ENCODE measurements around the gene RTKN2.

RTKN2 gene

DNA sequence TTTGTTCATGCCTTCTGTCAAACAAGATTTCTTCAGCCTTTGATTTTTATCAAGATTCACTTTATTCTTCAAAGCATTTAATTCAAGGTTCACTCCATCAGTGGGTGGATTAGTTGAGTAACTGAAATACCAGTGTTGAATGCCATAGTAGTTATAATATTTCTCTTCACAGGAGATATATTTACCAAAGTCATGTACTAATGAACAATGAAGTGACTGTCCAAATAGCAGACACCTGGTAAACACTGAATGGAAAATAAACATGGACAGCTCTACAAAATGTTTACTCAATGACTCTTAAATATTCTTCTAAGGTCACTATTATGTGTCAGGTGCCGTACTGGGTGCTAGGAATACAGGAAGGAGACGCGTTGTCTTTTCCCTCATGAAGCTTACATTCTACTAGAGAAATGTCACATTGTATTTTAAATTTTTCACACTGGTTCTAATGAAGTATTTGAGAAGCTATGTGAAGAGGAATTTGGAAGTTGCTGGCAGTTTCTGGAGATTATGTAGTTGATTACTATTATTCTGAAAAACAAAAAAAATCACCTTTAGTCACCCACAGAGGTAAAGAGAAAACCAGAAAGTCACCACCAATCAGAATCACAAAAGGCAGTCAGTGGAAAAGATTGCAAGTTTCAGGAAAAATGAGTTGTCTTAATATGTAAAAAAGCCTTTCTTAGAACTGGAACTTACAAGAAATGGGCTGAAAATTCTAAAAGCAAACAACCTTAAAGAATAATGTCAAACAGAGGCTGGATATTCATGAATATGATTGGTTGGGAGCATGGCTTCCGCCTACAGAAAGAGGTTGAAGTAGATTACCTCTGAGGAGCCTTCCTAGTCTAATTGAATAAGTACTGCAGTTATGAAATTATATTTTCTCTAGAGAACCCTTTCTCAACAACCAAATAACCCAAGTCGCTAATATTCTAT, 84.5 kb downstream of the RTKN2 start:
- H3K4me3 ChIP-seq (ENCODE audit: low read depth, low read length): no peak overlapping the region
- no peaks in the 10 kb centered on the region for H3K27me3 ChIP-seq (ENCODE audit: control insufficient read depth, insufficient read depth, low read length)
- H3K9ac ChIP-seq (ENCODE audit: low read depth, low read length): no peak overlapping the region
- peaks cover 4% of the 10 kb centered on the region for H3K4me1 ChIP-seq (ENCODE audit: control insufficient read depth, insufficient read depth, low read length)
- no peaks in the 10 kb centered on the region for H3K36me3 ChIP-seq (ENCODE audit: control insufficient read depth, insufficient read depth, low read length)
- no peaks in the 10 kb centered on the region for H3K9me3 ChIP-seq (ENCODE audit: control insufficient read depth, insufficient read depth, low read length)

DNA sequence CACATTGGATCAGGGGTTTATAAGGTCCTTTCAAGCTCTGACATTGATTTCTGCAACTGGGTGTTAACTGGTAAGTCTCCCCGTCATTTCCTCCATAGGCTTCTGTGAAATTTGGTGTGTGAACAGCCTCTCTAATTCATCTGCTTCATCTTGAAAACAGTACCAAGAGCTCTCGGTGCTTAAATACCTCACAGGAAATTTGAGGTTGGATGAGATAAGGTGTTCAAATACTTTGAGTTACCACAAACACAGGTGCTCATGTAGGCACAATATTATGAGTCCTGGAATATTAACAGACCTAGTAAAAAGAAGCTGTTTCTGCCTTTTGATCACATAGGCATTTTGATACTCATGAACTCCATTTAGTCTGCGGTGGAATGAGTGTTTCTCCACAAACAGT, 85.2 kb downstream of the RTKN2 start:
- Histone ChIP-seq H3K4me1 (ENCODE audit: control insufficient read depth, insufficient read depth, low read length) (peaks cover 4% of the 10 kb centered on the region), H3K9ac (ENCODE audit: low read depth, low read length) (no peak overlapping the region)

DNA sequence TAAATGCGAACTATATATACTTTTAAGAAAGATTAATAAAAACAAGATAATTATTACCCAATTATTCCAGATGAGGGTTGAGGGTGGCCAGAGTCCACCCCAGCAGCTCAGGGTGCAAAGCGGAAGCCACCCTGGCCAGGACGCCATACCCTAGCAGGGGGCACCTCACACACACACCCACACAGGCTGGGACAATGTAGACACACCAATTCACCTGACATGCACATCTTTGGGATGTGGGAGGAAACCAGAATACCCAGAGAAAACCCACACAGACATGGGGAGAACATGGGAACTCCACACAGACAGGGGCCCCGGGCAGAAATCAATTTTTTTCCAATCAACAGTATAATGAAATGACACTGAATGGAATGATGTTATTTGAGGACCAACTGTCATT, 86.0 kb downstream of the RTKN2 start:
- Histone ChIP-seq H3K4me3 (ENCODE audit: low read depth, low read length) (no peak overlapping the region), H3K9ac (ENCODE audit: low read depth, low read length) (no peak overlapping the region), H3K27me3 (ENCODE audit: control insufficient read depth, insufficient read depth, low read length) (no peaks in the 10 kb centered on the region), H3K4me1 (ENCODE audit: control insufficient read depth, insufficient read depth, low read length) (peaks cover 4% of the 10 kb centered on the region), H3K36me3 (ENCODE audit: control insufficient read depth, insufficient read depth, low read length) (no peaks in the 10 kb centered on the region), H3K9me3 (ENCODE audit: control insufficient read depth, insufficient read depth, low read length) (no peaks in the 10 kb centered on the region)

More for the DNA sequence above, 85.2 kb downstream of the RTKN2 start:
- Histone ChIP-seq H3K9me3 (ENCODE audit: control insufficient read depth, insufficient read depth, low read length) (no peaks in the 10 kb centered on the region), H3K27me3 (ENCODE audit: control insufficient read depth, insufficient read depth, low read length) (no peaks in the 10 kb centered on the region), H3K4me3 (ENCODE audit: low read depth, low read length) (no peak overlapping the region), H3K36me3 (ENCODE audit: control insufficient read depth, insufficient read depth, low read length) (no peaks in the 10 kb centered on the region)

DNA sequence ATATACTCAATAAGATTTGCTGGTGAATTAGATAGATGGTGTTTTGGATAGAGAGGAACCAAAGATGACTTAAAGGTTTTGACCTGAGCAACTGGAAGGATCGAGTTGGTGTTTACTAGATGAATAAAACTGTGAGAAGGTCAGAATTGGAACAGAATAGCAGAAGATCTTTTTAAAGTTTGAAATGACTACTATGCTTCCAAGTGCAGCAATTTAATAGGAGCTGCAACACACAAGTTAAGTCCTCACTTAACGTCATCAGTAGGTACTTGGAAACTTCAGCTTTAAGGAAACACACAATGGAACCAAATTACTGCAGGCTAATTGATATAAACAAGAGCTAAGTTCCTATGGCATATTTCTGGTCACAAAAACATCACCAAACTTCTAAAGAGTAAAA, 86.5 kb downstream of the RTKN2 start:
- Histone ChIP-seq H3K4me3 (ENCODE audit: low read depth, low read length) (no peak overlapping the region), H3K36me3 (ENCODE audit: control insufficient read depth, insufficient read depth, low read length) (no peaks in the 10 kb centered on the region), H3K9me3 (ENCODE audit: control insufficient read depth, insufficient read depth, low read length) (no peaks in the 10 kb centered on the region), H3K9ac (ENCODE audit: low read depth, low read length) (no peak overlapping the region), H3K27me3 (ENCODE audit: control insufficient read depth, insufficient read depth, low read length) (no peaks in the 10 kb centered on the region), H3K4me1 (ENCODE audit: control insufficient read depth, insufficient read depth, low read length) (peaks cover 4% of the 10 kb centered on the region)

DNA sequence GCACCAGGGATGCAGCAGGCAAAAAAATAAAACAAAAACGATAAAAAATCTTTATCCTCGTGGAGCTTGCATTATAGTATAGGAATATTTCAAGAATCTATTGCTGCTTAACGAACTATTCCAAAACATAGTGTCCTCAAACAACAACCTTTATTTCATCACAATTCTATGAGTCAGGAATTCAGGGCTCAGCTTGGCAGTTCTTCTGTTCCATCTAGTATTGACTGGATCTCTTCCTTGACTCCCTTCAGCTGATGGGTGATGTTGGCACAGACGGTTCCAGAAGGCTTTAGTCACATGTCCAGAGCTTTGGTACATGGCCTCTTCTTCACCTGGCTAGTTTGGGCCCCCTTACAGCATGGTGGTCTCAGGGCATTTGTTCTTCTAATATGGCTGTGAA, 88.0 kb downstream of the RTKN2 start:
- no peaks in the 10 kb centered on the region for H3K4me1 ChIP-seq (ENCODE audit: control insufficient read depth, insufficient read depth, low read length)

DNA sequence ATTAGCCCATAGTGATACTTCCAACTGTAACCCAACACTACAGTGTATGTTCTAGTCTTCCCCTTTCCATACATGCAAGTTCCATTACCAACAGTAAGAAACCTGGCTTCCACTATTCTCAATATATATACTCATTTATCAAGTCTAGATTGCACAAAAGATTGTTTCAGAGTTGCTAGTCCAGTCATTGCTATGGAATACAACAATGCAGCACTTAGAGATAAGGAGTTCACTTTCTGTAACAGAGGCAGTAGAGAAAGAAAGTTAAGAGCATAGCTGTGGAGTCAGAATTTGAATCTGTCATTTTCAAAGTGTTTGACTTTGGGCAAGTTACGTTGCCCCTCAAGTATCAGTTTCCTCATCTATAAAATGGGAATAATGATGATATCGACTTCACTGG, 90.1 kb downstream of the RTKN2 start:
- H3K9me3 ChIP-seq (ENCODE audit: control insufficient read depth, insufficient read depth, low read length): no peaks in the 10 kb centered on the region
- no peaks in the 10 kb centered on the region for H3K27me3 ChIP-seq (ENCODE audit: control insufficient read depth, insufficient read depth, low read length)
- H3K36me3 ChIP-seq (ENCODE audit: control insufficient read depth, insufficient read depth, low read length): no peaks in the 10 kb centered on the region
- H3K4me1 ChIP-seq (ENCODE audit: control insufficient read depth, insufficient read depth, low read length): no peaks in the 10 kb centered on the region
- no peak overlapping the region for H3K4me3 ChIP-seq (ENCODE audit: low read depth, low read length)
- H3K9ac ChIP-seq (ENCODE audit: low read depth, low read length): no peak overlapping the region

More for the DNA sequence above, 88.0 kb downstream of the RTKN2 start:
- Histone ChIP-seq H3K9ac (ENCODE audit: low read depth, low read length) (no peak overlapping the region), H3K4me3 (ENCODE audit: low read depth, low read length) (no peak overlapping the region), H3K9me3 (ENCODE audit: control insufficient read depth, insufficient read depth, low read length) (no peaks in the 10 kb centered on the region), H3K27me3 (ENCODE audit: control insufficient read depth, insufficient read depth, low read length) (no peaks in the 10 kb centered on the region), H3K36me3 (ENCODE audit: control insufficient read depth, insufficient read depth, low read length) (no peaks in the 10 kb centered on the region)

DNA sequence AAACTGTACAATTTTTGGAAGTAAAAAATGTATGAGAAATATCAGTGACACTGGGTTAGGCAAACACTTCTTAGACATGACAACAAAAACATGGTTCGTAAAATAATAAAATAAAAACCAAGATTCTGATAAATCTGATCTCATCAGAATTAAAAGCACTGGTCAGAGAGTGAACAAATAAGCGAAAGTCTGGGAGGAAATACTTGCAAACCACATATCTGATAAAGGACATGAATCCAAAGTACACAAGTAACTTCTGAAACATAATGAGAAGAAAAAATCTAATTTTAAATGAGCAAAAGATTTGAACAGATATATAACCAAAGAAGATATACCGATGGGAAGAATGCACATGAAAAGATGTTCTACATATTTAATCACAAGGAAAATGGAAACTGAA, 91.5 kb downstream of the RTKN2 start:
- H3K4me1 ChIP-seq (ENCODE audit: control insufficient read depth, insufficient read depth, low read length): no peaks in the 10 kb centered on the region
- H3K4me3 ChIP-seq (ENCODE audit: low read depth, low read length): no peak overlapping the region
- no peaks in the 10 kb centered on the region for H3K36me3 ChIP-seq (ENCODE audit: control insufficient read depth, insufficient read depth, low read length)
- H3K27me3 ChIP-seq (ENCODE audit: control insufficient read depth, insufficient read depth, low read length): no peaks in the 10 kb centered on the region
- H3K9me3 ChIP-seq (ENCODE audit: control insufficient read depth, insufficient read depth, low read length): no peaks in the 10 kb centered on the region
- no peak overlapping the region for H3K9ac ChIP-seq (ENCODE audit: low read depth, low read length)

DNA sequence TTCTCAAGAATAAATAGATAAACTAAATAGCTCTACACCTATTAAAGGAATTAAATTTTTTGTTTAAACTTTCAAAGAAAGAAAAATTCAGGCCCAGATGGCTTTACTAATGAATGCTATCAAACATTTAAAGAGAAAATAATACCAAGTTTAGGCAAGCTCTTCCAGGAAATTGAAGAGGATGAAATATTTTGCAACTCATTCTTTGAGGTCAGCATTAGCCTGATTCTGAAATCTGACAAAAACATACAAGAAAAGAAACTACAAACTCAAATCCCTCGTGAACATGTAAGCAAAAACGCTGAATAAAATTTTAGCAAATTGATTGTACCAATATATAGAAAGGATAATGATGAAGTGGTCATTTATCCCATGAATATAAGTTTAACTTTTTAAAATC, 93.4 kb downstream of the RTKN2 start:
- no peak overlapping the region for H3K9ac ChIP-seq (ENCODE audit: low read depth, low read length)
- no peak overlapping the region for H3K4me3 ChIP-seq (ENCODE audit: low read depth, low read length)
- no peaks in the 10 kb centered on the region for H3K9me3 ChIP-seq (ENCODE audit: control insufficient read depth, insufficient read depth, low read length)
- H3K27me3 ChIP-seq (ENCODE audit: control insufficient read depth, insufficient read depth, low read length): no peaks in the 10 kb centered on the region
- no peaks in the 10 kb centered on the region for H3K36me3 ChIP-seq (ENCODE audit: control insufficient read depth, insufficient read depth, low read length)
- no peaks in the 10 kb centered on the region for H3K4me1 ChIP-seq (ENCODE audit: control insufficient read depth, insufficient read depth, low read length)

DNA sequence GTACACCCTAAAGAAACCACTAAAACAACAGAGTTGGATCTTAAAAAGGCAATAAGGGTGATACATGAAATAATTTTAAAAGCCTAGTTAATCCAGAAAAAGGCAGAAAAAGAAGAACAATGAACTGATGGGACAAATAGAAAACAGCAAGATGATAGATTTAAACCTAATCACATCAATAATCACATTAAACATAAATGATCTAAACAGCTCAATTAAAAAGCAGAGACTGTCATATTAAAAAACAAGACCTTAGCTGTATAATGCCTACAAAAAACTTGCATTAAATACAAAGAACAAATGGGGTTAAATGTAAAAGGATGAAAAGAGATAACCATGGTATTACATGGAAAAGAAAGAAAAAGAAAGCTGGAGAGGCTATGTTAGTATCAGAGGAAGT, 96.2 kb downstream of the RTKN2 start:
- Histone ChIP-seq H3K36me3 (ENCODE audit: control insufficient read depth, insufficient read depth, low read length) (no peaks in the 10 kb centered on the region), H3K9me3 (ENCODE audit: control insufficient read depth, insufficient read depth, low read length) (no peaks in the 10 kb centered on the region), H3K9ac (ENCODE audit: low read depth, low read length) (no peak overlapping the region), H3K4me1 (ENCODE audit: control insufficient read depth, insufficient read depth, low read length) (no peaks in the 10 kb centered on the region), H3K27me3 (ENCODE audit: control insufficient read depth, insufficient read depth, low read length) (no peaks in the 10 kb centered on the region), H3K4me3 (ENCODE audit: low read depth, low read length) (no peak overlapping the region)

DNA sequence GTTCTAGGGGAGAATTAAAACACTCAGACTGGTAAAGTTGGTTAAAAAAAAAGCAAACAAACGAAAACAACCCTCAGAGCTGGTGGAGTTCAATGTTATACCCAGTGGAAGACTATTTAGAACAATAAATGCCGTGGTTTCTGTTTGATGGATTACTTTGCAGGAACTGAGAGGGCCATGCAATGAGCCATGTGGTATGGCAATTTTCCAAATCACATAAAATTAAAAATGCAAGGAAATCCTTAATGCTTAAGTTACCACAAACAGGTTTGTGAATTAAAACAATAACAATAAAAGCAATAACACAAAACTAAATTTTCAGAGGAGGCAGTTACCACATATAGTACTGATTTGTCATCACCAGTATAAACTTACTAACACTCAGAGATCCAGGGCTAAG, 96.9 kb downstream of the RTKN2 start:
- Histone ChIP-seq H3K27me3 (ENCODE audit: control insufficient read depth, insufficient read depth, low read length) (no peaks in the 10 kb centered on the region), H3K9me3 (ENCODE audit: control insufficient read depth, insufficient read depth, low read length) (no peaks in the 10 kb centered on the region), H3K4me1 (ENCODE audit: control insufficient read depth, insufficient read depth, low read length) (no peaks in the 10 kb centered on the region), H3K4me3 (ENCODE audit: low read depth, low read length) (no peak overlapping the region), H3K9ac (ENCODE audit: low read depth, low read length) (no peak overlapping the region), H3K36me3 (ENCODE audit: control insufficient read depth, insufficient read depth, low read length) (no peaks in the 10 kb centered on the region)

DNA sequence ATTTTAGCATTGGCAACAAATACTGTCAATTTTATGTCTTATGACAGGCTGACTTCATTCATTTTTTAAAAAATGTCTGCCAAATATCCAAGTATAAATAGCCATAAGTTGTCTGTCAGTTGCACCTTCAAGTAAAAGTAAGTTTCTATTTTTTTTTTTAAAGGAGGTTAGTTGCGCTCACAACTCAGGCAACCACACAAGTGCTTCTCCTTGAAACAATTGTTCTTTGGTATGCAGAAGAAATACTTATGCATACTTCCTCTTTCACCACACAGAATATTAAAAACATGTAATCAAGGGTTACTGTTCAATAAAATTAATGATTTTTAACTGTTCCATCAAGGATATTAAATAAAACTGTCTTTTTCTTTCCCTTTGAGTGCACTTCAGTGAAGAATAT, 97.9 kb downstream of the RTKN2 start:
- Histone ChIP-seq H3K27me3 (ENCODE audit: control insufficient read depth, insufficient read depth, low read length) (no peaks in the 10 kb centered on the region), H3K4me3 (ENCODE audit: low read depth, low read length) (no peak overlapping the region), H3K4me1 (ENCODE audit: control insufficient read depth, insufficient read depth, low read length) (no peaks in the 10 kb centered on the region), H3K9me3 (ENCODE audit: control insufficient read depth, insufficient read depth, low read length) (no peaks in the 10 kb centered on the region), H3K9ac (ENCODE audit: low read depth, low read length) (no peak overlapping the region), H3K36me3 (ENCODE audit: control insufficient read depth, insufficient read depth, low read length) (no peaks in the 10 kb centered on the region)

DNA sequence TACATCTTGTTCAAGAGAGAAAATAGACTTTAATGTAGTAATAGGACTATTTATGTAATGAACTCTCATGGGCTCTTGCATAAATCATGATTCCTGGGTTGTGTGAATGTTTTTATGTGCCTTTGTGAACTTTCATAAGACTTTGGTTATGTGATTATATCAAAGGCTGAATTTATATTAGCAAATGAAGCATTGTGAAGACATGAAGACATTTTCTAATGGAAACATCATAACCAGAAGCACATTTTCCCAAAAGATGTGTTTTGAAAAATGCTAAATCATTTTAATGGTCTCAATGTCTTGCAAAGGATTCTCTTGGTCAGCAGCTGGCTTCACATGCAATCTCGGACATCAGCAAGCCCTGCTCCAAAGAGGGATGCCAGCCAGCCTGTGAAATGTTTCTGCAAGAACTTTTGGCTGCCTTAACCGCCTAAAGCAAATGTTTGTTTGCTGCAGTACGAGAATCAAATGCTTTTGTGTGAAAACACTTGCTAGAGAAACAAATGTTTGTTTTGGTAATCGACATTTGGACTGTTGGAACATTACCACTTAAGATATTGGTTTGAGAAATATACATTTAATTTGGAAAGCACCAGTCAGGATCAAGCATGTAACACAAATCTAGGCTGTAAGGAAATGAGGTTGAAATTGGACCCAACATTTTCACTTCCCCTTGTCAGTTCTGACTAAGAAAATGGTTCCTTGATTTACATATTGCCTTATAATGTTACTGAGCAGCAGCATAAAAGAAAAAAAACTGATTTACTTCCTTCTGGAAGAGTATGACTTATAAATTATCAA, 102.1 kb downstream of the RTKN2 start:
- Histone ChIP-seq H3K4me1 (ENCODE audit: control insufficient read depth, insufficient read depth, low read length) (no peaks in the 10 kb centered on the region), H3K9me3 (ENCODE audit: control insufficient read depth, insufficient read depth, low read length) (no peaks in the 10 kb centered on the region), H3K27me3 (ENCODE audit: control insufficient read depth, insufficient read depth, low read length) (no peaks in the 10 kb centered on the region), H3K9ac (ENCODE audit: low read depth, low read length) (no peak overlapping the region), H3K36me3 (ENCODE audit: control insufficient read depth, insufficient read depth, low read length) (no peaks in the 10 kb centered on the region), H3K4me3 (ENCODE audit: low read depth, low read length) (no peak overlapping the region)
